Fibroblast of skin of left biceps (primary cell): ENCODE data around the gene CERS1.

Experiments used
- DNase-seq, 2 experiments: peaks; one replicate each; pipeline ENCODE4 v3.0.0-alpha.2; 2013; ENCODE audit warnings: low read depth in 2 of 2

CERS1 gene, protein sequence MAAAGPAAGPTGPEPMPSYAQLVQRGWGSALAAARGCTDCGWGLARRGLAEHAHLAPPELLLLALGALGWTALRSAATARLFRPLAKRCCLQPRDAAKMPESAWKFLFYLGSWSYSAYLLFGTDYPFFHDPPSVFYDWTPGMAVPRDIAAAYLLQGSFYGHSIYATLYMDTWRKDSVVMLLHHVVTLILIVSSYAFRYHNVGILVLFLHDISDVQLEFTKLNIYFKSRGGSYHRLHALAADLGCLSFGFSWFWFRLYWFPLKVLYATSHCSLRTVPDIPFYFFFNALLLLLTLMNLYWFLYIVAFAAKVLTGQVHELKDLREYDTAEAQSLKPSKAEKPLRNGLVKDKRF

DNA sequence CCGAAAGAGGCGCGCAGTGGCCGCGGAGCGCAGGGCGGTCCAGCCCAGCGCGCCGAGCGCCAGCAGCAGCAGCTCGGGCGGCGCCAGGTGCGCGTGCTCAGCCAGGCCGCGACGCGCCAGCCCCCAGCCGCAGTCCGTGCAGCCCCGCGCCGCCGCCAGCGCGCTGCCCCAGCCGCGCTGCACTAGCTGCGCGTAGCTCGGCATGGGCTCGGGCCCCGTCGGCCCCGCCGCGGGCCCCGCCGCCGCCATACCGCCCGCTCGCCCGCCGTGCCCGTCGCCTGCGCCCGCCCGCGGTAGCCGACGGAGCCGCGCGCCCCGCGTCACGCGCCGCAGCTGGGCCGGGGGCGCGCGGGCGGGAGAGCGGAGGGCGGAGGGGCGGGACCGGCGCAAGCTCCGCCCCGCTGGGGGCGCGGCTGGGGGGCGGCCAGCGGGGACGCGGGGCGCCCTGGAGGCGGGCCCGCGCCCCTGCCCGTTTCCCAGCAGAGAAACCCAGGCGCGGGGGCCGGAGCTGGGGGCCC lies at the start of gene CERS1:
TSS of gene CERS1 (minus strand) at position 335 of the 518 bp plus-strand sequence. CDS start at position 249, 86 bp downstream.
- DNase-seq, result no peak

DNA sequence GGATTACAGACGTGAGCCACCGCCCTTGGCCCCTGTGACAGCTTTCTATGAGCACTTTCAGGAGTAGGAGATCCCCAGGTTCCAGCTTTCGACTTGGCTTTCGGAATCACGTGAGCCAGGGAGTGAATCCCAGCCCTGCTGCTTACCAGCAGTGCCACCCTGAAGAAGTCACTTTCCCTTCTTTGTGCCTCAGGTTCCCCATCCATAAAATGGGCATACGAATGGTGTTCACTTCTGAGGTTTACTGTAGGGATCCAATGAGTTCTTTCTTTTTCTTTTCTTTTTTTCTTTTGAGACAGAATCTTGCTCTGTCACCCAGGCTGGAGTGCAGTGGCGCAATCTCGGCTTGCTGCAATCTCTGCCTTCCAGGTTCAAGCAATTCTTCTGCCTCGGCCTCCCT lies 49.3 kb upstream of the CERS1 start:
- DNase-seq, result no peak

DNA sequence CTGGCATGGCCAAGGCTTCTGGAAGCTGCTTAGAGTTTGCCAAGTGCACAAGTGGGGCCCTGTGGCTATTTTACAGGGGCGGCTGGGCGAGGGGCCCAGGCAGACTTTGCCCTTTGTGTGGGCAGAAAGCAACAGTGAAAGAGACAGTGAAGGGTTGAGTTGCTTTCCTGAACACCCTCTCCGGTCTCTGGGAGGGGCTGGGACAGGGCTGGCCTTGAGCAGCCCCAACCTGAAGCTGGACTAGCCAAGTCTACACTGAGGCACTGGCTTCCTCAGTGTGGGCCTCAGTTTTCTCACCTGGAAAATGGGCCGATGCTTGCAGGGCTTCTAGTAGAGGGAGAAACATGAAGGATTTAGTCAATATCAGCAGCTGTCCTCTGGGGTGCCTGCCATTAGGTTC lies 47.5 kb upstream of the CERS1 start:
- DNase-seq, result no peak

DNA sequence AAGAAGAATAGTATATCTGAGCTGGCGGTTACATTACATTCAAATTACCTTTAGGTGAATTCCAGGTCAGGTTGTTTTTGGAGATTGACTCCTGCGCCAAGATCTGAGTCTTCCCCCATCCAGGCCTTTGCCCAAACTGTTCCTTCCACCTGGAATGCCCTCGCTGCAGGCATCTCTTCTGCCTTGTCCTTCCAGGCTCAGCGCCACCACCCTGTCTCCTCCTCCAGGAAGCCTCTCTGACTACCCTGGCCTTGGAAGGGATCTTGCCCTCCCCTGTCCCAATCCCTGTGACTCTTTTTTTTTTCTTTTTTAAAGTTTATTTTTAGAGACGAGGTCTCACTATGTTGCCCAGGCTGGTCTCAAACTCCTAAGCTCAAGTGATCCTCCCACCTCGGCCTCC lies 46.7 kb upstream of the CERS1 start:
- no peak for DNase-seq

DNA sequence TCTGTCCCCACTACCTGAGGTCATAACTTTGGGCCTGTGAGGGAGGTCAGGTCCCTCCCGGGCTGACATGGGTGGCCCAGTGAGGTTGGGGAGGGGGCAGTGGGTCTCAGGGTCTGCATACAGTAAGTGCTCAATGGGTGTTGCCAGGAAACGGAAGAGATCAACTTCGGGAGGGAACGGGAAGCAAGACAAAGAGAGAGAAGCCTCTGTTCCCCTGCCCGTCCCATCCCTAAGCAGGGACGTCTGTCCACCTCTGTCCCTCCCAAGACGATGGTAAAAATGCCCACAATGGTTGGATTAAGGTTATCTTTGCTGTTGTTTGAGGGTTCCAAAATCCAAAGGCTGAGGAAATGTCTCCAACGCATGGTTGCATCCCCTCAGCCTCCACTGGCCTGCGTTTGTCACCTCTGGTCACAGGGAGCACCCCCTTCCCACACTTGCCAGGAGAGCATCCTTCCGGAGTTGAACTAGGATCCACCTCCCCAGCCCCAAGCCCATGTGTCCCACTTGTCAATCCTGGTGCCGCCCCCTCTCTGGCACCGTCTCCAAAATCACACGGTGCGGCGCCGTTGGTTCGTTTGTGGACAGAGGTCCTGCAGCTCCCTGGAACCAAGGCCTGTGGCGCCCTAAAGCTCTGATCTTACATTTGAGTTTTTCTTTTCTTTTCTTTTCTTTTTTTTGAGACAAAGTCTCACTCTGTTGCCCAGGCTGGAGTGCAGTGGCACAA lies 45.8 kb upstream of the CERS1 start:
- DNase-seq, result no peak

DNA sequence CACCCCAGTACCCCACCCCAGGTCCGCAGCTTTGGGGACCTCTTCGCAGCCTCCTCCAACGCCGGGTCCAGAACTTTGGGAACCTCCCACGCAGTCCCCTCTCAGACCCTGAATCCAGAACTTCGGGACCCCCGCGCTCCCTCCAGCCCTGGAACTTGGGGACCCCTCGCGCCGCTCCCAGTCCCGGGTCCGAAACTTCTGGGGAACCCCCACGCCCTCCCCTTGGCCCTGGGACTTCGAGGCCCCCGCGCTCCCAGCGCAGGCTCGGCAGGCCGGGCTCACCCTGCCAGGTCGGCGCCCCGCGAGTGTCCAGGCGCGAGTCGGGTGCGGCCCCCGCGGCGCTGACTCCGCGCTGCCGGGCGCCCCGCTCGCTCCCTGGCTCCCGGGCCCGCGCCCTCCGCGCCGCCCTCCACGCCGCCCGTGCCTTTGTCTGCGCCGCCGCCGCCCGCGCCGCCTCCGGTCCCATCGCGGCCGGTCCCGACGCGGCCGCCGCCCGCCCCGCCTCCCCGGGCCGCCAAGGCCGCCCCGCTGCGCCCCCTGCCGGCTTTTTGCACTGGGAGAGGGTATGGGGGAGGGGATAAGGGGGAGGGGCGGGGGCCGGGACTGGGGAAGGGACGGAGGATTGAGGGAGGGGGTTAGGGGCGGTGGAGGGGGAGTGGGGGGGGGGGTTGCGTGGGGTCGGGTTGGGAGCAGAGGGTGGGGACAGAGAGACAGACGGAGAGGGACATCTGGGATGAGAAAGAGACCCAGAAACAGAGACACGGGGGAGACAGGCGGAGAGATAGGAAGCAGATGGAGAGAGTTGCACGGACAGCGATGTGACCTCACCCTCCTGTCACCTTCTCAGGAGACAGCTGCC lies 45.0 kb upstream of the CERS1 start, which contains the start of gene HOMER3:
TSS of gene HOMER3 (minus strand) at position 449 of the 859 bp plus-strand sequence. CDS start 2,235 bp downstream, outside the sequence.
- peak; percentile 20 to 26 for DNase-seq

DNA sequence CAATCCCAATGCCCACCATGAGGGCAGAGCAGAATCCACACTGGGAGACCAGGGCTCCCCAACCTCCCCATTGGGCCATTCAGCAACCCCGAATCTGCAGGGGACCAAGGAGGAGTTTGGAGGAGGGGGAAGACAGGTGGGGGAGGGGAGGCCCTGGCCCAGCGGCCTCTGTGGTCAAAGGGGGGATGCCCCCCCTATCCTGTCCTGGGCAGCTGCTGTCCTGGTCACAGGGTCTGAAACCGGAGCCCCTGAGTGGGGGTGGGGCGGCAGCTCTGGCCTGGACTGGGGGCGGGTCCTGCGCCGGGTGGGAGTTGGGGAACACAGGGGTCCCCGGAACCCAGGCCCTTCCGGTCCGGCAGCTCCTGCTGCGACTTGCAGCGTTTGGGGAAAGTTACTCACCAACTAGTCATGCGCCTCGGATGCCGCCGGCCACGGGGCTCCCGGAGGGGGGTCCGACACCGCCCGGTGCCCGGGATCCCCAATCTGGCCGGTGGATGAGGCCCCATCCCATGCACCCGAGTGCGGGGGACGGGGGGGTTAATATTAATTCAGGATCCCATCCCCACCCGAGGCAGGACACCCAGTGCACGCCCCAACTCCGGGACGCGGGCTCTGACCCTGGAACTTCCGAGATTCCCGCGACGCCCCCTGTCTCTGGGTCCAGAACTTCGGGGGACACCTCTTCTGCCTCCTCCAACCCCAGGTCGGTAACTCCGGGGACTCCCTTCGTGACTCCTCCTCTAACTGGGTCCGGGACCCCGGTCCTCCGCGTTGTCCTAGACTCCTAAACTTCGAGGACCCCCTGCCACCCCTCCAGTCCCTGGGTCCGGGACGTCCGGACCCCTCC lies 44.2 kb upstream of the CERS1 start:
- DNase-seq, result no peak

DNA sequence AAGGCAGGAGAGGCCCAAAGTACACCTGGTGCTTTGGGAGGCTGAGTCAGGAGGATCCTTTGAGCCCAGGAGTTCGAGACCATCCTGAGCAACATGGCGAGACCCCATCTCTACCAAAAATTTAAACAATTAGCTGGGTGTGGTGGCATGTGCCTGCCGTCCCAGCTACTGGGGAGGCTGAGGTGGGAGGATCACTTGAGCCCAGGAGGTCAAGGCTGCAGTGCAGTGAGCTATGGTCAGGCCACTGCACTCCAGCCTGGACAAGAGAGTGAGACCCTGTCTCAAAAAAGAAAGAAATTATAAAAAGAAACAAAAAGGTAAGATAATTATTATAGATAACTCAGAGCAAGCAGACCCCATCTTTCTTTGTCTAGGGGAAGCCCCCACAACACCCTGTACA lies 43.2 kb upstream of the CERS1 start:
- DNase-seq, result no peak

DNA sequence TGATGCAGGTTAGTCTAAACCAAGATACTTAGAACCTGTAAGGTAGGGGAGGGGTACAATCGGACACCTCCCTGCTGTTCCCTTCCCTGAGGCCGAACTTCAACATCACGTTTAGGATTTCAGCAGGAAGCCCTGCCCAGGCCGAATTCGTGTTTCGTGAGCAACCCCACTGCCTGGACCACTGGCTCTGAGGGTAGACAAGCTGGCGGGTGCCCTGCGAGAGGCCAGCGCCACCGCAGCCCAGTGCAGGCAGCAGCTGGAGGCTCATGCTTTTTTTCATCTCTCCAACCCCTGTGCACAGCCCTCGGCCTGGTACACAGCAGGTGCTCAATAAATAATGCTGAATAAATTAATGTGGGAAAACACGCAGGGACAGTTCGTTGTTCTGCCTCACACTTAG lies 37.3 kb upstream of the CERS1 start:
- no peak for DNase-seq

DNA sequence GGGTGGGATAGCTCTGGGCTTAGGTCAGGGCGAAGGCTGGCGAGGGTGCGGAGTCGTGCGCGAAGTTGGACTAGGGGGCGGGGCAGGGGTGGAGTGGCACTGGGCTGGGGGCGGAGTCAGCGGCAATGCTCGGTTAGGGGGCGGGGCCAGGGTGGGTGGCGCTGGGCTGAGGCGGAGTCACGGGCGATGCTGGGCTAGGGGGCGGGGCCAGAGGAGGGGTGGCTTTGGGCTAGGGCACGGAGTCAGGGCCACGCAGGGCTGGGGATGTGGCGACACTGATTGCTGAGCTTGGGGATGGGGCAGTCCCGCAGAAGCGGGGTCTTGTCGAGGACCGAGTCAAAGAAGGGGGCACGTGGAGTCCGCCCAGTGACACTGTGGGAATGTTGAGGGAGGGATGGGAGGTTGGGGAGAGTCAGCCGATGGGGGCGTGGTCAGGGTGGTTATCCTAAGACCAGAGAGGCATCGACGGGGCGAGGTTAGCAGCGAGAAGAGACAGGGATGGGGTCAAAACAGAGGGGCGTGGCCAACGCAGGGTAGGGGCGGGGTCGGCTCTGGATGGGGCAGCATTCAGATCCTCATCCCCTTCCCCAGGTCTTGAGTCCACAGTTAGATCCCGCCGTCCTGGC lies 36.4 kb upstream of the CERS1 start:
- no peak for DNase-seq

DNA sequence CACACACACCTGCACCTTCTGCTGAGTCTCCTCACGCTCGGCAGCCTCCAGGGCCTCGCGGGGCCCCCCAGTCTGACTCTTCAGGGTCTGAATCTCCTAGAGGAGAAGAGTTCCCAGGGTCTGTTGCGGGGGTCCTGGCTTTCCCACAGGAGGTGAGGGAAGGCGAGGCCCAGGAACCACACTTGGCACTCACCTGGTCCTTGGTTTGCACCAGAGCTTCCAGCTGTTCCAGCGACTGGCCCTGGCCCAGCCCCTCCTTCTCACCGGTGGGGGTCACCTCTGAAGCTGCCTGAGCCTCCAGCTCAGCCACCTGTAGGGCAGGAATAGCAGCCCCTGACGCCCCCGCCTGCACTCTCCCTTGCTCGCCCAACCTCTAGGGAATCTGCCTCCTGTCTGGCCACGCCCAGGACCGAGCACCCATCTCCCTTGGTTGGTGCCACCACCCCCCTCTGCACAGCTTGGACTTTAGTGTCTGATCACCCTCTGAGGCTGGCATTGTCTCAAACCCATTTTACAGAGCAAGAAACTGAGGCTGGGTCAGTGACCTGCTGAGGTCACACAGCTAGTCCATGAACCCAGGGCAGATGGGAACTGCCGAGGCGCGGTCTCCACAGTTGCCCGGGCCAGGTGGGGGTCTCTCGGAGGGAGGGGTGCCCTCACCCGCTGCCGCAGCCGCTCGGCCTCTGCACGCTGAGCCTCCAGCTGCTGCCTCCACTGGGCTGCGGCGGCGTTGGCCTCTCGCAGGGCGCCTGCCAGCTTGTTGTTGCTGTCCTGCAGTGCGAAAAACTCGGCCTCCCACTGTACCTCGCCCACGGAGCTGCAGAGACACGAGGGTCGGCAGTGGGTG lies 35.6 kb upstream of the CERS1 start:
- DNase-seq, result no peak

DNA sequence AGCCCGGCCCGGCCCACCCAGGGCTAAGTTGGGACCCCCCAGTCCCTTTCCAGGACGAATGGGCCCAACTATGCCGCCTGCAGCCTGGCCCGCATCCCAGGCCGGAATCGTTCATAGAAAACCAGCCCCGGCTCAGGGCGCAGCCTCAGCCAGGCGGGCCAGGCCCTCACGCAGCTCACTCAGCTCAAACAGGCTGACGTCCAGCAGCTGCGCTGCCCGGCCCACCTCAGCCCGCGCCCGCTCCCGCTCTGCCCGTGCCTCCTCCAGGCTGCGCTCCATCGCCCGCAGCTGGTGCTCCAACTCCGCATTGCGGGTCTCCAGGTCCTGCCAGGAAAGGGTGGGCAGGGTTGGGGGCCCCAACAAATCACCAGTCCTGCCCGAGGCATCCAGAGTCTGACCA lies 33.4 kb upstream of the CERS1 start:
- no peak for DNase-seq

DNA sequence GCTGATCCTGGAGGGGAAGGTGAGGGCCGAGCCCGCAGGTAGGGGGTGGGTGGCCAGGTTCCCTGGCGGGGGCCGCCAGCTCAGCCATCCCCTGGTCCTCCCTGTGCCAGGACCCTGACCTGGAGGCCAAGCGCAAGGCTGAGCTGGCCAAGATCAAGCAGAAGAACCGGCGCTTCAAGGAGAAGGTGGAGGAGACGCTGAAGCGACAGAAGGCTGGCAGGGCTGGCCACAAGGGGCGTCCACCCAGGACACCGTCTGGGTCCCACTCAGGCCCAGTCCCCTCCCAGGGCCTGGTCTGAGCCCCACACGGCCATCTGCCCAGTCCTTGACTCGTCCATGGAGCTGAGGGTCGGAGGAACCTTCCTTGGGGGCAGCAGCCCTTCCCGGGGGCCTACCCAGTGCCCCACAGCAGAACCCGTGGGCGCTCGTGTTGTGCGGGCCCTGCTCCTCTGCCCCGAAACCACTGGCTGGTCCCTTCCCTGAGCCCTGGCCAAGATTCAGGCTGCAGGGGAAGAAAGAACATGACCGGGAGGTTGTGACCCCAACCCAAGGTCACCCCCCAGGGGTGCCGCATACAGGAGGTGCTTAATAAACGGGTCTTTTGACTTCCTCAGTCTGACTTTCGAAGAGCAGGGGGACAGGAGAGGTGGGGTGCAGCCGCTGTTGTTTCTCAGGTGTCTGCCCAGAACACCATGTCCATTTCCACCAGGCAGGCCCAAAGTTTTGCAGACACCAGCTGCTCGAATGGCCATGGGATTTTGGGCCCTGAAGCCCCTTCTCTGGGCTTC lies 32.3 kb upstream of the CERS1 start:
- no peak for DNase-seq

DNA sequence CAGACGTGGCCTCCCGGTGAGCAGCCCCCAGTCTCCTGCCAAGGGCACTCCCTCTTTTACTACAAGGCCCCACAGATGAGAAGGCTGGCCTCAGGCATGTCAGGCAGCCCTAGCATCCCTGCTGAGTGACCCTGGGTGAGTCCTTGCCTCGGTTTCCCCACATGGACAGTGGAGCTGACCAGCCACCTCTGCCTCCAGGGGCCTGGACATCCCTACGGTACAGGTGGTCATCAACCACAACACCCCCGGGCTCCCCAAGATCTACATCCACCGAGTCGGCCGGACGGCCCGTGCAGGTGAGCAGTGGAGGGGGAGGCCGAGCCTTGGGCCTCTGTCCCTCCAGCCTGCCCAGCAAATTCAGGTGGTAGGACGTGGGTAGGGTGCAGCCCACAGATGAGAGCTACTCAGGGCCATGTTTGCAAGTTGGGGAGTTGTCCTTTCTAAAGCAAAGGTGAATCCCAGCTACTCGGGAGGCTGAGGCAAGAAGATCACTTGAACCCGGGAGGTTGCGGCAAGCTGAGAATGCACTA lies 28.8 kb upstream of the CERS1 start:
- DNase-seq, result no peak

DNA sequence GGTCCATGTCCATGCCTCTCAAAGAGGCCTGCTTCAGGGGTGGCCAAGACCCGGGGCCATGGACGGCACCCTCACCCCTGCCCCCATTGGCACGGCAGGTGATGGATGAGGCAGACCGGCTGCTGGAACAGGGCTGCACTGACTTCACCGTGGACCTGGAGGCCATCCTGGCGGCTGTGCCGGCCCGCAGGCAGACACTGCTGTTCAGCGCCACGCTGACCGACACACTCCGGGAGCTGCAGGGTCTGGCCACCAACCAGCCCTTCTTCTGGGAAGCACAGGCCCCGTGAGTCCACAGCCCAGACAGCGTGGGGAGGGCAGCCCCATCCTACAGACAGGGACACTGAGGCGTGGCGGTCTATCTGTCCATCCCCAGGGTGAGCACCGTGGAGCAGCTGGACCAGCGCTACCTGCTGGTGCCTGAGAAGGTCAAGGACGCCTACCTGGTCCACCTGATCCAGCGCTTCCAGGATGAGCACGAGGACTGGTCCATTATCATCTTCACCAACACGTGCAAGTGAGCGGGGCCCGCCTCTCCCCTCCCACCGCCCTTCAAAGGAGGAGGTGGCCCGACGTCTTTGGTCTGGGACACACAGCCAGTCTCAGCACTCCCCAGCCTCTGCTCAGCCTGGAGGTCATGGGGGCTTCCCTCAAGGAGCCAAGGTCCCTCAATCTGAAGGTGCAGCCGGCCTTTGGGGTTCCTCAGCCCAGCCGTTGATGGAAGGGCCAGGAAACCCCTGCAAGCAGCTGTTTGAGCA lies 26.4 kb upstream of the CERS1 start:
- no peak for DNase-seq

DNA sequence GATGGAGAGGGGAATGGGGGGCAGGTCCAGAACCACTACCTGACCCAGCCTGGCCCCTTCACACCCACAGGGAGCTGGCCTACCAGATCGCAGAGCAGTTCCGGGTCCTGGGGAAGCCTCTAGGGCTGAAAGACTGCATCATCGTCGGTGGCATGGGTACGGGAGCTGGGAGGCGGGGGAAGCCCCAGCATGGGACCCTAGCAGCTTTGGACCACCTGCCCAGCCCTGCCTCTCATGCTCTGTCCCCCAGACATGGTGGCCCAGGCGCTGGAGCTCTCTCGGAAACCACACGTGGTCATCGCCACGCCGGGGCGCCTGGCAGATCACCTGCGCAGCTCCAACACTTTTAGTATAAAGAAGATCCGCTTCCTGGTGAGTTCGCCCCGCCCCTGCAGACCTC lies 25.6 kb upstream of the CERS1 start:
- no peak for DNase-seq

DNA sequence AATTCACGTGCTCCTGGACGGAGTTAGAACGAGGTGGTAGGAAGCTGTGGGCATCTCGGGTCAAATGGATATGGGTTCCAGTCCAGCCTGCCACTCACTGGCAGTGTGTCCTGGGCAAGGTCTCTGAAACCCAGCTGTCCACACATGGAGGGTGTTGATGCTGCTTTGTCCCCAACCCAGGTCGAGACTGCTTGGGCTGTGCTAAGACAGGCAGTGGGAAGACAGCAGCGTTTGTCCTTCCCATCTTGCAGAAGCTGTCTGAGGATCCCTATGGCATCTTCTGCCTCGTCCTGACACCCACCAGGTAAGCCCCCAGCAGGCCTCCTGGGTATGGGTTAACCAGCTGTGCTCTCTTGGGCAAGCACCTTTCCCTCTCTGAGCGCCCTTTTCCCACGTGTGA lies 24.4 kb upstream of the CERS1 start:
- no peak for DNase-seq

DNA sequence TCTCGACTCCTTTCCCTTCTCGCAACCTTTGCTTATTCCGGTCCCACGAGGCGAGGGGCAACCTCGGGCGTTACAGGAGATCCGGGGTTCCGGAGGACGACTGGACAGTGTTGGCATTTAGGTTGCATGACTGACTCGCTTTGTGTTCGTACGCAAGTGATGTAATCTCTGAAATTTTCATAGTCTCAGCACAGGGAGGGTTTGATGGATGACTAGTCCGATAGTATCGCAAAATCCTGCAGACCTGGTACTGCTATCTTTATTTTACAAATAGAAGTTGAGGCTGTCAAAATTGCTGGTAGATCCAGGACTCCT lies 23.9 kb upstream of the CERS1 start:
- no peak for DNase-seq
